ENCODE results near the gene ZBTB7C.

Gene ZBTB7C

DNA sequence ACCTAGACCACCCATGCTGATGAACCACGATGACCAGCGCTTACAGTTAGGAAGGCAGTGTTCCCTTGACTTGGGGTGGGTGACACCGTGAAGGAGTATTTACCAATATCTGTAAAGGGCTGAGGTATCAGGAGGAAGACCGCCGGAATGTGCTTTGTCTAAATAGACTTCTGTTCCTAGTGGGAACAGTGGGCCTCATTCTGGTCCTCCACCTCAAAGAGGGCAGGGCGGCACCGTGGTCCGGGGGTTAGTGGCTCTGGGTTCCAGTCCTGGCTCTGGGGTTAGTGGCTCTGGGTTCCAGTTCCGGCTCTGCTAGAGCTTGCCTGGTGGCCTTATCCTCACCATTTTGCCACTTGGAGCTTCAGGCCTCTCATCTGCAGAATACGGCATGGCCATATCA lies 387.2 kb downstream of the ZBTB7C start:
- no peak overlapping the region for H3K4me3 ChIP-seq (replicated peaks; ENCODE audit: low read depth, low read length)
- TF ChIP-seq, protein P1, sequence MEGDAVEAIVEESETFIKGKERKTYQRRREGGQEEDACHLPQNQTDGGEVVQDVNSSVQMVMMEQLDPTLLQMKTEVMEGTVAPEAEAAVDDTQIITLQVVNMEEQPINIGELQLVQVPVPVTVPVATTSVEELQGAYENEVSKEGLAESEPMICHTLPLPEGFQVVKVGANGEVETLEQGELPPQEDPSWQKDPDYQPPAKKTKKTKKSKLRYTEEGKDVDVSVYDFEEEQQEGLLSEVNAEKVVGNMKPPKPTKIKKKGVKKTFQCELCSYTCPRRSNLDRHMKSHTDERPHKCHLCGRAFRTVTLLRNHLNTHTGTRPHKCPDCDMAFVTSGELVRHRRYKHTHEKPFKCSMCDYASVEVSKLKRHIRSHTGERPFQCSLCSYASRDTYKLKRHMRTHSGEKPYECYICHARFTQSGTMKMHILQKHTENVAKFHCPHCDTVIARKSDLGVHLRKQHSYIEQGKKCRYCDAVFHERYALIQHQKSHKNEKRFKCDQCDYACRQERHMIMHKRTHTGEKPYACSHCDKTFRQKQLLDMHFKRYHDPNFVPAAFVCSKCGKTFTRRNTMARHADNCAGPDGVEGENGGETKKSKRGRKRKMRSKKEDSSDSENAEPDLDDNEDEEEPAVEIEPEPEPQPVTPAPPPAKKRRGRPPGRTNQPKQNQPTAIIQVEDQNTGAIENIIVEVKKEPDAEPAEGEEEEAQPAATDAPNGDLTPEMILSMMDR (IDR thresholded peaks at IDR 0.05; ENCODE audit: low read depth, low read length, missing control alignments): no peak
- no peak for DNase-seq (ENCODE audit: extremely low read depth, low read depth)

- TF ChIP-seq, protein P1 (IDR thresholded peaks at IDR 0.05; ENCODE audit: low read depth, low read length, missing control alignments): no peak
- H3K4me3 ChIP-seq (replicated peaks; ENCODE audit: low read depth, low read length): no peak overlapping the region
- DNase-seq (ENCODE audit: extremely low read depth, low read depth): no peak
Measured at GRCh38 chr18:48021273-48021914, 387.8 kb downstream of the ZBTB7C start.

DNA sequence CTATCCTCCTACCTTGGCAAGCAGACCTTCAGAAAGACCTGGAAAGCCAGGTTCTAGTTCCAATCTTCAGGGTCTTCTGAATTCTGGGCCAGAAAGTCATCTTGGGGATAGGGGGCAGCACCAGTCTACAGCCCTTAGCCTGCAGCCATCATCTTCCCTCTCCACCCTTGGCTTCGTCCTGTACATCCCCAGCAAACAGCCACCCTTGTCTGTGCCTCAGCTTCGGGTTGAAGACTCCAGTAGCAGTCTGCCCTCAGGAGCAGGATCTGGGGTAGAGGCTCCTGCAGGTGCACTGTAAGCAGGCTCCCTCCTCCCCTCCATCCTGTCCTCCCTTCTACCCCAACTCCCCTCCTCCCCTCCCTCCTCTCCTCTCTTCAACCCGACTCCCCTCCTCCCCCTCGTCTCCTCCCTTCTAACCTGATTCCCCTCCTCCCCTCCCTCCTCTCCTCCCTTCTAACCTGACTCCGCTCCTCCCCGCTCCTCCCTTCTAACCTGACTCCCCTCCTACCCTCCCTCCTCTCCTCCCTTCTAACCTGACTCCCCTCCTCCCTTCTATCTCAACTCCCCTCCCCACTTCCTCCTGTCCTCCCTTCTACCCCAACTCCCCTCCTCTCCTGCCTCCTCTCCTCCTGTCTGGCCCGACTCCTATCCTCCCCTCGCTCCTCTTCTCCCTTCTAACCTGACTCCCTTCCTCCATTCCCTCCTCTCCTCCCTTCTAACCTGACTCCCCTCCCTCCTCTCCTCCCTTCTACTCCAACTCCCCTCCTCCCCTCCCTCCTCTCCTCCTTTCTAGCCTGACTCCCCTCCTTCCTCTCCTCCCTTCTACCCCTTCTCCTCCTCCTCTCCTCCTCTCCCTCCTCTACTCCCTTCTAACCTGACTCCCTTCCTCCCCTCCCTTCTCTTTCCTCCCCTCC lies 388.6 kb downstream of the ZBTB7C start:
- DNase-seq (ENCODE audit: extremely low read depth, low read depth): no peak
- TF ChIP-seq, protein P1 (IDR thresholded peaks at IDR 0.05; ENCODE audit: low read depth, low read length, missing control alignments): no peak
- H3K4me3 ChIP-seq (replicated peaks; ENCODE audit: low read depth, low read length): no peak overlapping the region

DNA sequence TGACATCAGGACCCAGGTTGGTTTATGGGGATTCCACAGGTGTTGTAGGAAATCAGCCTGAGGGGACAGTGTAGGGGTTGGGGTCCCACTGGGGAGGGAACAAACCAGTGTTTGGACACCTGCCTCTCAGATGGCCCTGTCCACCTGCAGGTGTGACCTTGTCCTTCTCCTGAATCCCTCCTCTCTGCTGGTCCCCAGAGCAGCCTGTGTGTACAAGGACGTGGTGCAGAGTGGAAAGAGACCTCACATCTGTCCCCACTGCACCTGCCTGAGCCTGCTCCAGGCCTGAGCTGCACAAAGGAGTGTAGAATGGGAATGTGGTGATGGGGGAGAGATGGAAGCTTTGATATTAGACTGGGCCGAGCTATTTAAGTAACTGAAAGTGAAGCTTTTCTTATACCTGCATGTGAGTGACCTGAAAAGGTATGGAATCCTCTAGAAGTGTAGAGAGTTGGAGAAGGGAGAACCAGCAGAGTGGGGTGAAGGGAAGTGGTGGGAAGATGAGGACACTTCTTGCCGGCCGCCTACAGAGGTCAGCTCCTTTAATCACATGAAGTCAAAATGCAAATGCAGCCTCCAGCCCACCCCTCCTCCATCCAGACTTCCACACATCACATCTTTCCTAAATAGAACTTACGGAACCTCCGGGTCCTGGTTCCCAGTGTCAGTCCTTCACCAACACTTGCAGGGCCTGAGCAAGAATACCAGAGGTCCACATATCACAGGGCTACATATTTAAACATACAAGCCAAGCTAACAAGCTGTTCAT lies 389.4 kb downstream of the ZBTB7C start:
- TF ChIP-seq, protein P1 (IDR thresholded peaks at IDR 0.05; ENCODE audit: low read depth, low read length, missing control alignments): no peak
- no peak for DNase-seq (ENCODE audit: extremely low read depth, low read depth)

DNA sequence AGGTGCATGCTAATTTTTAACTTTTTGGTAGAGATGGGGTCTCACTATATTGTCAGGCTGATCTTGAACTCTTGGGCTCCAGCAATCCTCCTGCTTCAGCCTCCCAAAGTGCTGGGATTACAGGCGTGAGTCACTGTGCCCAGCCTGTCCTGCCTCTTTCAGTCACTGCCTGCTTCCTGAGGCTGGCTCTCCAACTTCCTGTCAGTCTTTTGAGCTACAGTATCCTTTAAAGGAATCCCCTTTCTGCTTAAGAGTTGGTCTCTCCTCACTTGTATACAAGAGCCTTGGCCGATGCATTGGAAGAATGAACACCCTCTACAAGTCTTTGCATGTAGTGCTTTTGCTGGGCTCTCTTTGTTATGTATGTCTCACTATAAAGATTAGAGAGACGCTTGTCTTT lies 390.3 kb downstream of the ZBTB7C start:
- TF ChIP-seq, protein P1 (IDR thresholded peaks at IDR 0.05; ENCODE audit: low read depth, low read length, missing control alignments): no peak

More for the DNA sequence above, 389.4 kb downstream of the ZBTB7C start:
- no peak overlapping the region for H3K4me3 ChIP-seq (replicated peaks; ENCODE audit: low read depth, low read length)

GRCh38 chr18:48017635-48018034 lies 391.5 kb downstream of the ZBTB7C start:
- no peak overlapping the region for H3K4me3 ChIP-seq (replicated peaks; ENCODE audit: low read depth, low read length)
- no peak for DNase-seq (ENCODE audit: extremely low read depth, low read depth)
- TF ChIP-seq, protein P1 (IDR thresholded peaks at IDR 0.05; ENCODE audit: low read depth, low read length, missing control alignments): no peak

More for the DNA sequence above, 390.3 kb downstream of the ZBTB7C start:
- no peak overlapping the region for H3K4me3 ChIP-seq (replicated peaks; ENCODE audit: low read depth, low read length)
- DNase-seq (ENCODE audit: extremely low read depth, low read depth): no peak

Data from HFF-Myc (cell line).